AML-193 (cell line): ENCODE measurements around the gene SNX32.
A peak's percentile ranks its signal among the peaks of the same experiment; 100 is the strongest.

ENCODE experiments used
- DNase-seq, 2 experiments: peaks; one replicate each; lab custom pipeline; 2025; lab: John Stamatoyannopoulos, UW

The SNX32 gene

GRCh38 chr11:65868076-65868667 lies 34.4 kb downstream of the SNX32 start:
- DNase-seq, result no peak

DNA sequence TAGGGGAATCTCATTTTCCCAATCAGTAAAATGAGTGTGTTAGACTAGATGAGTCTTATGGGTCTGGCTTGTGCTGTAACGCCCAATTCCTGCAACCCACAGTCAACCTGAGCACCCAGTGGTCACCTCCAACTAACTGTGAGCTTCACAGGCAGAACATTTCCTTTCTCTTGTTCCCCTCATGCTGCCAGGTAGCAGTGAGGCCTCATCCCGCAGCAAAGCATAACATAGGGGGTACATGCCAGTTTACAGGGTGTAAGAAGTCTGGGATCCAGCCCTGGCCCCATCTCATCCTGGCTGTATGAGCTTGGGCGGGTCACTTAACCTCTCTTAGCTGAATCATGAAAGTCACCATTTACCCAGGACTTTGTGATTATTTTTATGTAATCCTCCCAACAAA lies 35.1 kb downstream of the SNX32 start:
- DNase-seq, result no peak

DNA sequence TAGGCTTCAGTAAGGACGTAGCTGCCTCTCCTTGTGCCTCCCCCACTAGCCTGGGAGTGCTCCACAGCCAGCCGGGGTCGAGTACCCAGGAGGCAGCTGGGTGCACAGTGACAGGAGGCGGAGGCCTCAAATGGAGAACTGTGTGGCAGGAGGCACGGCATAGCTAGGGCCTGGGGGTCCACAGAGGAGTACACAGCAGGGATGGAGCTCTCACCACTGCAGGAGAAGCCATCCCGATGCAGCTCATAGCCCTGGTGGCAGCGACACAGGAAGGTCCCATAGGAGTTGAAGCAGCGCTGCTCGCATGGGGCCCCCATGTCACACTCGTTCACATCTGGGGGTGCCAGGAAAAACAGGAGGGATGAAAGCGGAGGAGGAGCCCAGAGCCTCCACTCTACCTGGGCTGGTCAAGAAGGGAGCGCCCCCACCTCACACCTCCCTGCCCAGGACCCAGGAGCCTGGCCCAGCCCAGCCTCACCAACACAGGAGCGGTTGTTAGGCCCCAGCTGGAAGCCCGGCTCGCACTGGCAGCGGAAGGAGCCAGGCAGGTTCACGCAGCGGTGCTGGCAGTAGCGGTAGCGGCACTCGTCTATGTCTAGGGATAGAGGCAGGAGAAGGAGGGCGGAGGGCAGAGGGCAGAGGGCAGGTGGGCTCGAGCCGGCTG lies 36.0 kb downstream of the SNX32 start:
- no peak for DNase-seq

DNA sequence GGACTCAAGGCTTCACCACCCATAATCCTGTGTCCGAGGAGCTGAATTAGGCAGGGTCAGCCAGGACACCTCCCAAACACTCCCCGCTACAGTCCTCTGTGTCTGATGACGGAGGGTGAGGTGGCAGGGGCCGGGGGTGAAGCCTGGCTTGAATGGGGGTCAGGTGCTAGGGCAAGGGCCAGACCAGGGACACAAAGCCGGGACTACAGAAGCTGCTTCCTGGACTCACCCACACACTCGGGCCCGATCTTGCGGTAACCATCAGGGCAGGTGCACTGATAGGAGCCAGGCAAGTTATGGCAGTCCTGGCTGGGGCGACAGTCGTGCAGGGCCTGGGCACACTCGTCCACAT lies 36.5 kb downstream of the SNX32 start:
- DNase-seq, result no peak

DNA sequence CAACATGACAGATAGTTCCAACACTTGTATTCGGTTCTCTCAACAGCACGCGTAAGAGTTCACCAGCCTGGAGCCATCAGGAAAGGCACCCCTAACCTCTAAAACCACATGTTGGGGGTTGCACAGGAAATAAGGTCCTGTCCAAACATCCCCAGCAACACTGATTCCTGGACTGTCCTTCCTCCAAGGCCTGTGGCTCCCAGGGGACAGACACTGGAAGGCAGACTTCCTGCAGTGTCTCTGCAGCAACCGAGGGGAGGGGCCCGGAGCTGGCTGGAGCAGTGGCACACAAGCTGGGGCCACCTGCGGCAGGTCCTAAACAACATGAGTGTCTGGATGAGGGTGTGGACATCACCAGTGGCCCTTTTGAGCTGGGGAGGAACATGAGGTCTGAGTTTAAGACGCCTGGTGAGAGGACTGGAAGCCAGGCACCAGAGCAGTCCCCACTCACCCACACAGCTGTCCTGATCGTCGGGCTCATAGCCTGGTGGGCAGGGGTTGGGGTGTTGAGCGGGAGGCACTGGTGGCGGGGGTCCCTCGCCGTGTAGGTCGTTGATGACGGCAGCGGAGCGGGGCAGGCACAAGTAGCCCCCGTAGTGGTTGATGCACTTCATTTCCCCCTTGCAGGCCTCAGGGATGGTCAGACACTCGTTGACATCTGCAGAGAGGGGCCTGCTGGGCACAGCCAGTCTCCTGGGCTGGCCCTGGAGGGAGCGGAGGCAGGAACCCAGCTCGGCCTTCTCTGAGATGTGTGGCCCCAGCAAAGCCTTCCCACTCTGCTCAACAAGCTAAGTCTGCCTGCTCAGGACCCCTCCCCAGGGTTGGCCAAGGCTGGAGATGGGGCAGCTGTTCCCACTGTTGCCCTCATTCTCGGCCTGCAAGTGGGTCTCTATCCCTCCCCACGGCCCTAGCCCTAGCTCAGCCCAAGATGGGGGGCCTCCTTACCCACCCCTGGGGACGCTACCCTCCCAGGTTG lies 37.2 kb downstream of the SNX32 start:
- DNase-seq, result no peak

DNA sequence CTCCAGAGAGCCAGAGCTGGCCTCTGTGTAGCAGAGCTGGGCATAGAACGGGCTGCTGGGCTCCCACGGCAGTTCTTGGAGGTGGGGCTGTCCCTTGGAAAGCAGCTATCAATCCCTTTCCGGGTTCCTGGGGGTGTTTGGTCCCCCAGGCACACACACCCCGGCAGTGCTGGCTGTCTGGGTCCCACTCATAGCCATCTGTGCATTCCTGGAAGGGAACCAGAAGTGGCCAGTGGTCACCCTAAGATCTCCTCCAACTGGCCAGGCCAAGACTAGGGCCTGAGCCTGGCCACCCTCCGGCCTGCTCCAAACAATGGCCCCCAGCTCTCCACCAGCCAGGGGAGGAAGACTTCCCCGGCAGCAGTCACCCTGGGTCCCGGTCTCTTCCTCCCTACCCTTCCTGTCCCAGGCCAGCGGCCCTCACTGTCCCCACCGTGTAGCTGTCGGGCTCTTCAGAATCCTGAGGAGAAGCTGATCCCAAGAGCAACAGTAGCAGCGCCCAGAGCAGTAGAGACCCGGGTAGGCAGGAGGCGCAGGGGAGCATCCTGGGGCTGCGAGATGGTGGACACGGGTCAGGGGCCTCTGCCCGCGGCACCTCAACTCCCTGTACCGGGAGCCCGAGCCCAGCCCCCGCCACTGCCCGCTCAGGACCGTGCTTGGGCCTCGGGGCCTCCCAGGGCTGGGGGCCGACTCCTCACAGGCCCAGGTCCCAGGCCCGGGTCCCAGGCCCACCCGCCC lies 38.2 kb downstream of the SNX32 start:
- DNase-seq, result no peak

DNA sequence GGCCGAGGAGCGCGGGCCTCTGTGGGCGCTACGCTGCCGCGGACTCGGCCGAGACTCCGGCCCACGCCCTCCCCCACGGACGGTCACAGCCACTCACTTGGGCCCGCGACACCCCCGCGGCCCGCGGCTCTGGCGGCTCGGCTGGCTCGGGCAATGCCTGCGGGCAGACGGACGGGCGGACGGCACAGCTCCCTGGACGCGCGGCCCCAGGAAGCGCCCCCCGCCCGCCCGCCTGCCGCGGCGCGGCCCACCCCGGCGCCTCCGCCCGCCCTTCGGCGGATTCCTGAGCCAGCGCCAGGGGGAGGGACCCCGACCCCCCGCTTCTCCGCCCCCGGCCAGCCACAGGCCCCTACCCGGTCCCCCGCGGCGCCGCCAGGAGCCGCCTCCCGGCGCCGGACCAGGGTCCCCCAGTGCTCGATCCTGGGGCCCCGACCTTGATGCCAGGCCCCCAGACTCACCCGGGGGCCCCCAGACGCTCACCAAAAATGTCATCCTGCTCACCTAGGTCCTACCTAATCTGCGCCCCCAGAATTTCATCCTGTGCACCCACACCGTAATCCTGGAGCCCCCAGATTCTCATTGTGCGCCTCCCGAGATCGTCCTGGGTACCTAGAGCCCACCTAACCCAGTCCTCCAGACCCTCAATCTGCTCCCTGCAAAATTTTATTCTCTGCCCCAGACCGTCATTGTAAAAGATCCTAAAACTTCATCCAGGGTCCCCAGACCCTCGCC lies 39.0 kb downstream of the SNX32 start, which contains the start of gene EFEMP2:
EFEMP2 (minus strand) TSS at position 215 of the 732 bp plus-strand sequence. CDS start 446 bp downstream, outside the sequence.
- DNase-seq, result no peak

- DNase-seq, result peak; percentile 85 to 86
Observed at GRCh38 chr11:65873318-65874156, 39.8 kb downstream of the SNX32 start.

GRCh38 chr11:65879617-65880016 lies 45.9 kb downstream of the SNX32 start, which contains the start of gene CTSW:
TSS of gene CTSW (plus strand) at chr11:65879837. CDS start at chr11:65879855, 18 bp downstream.
- DNase-seq, result no peak

DNA sequence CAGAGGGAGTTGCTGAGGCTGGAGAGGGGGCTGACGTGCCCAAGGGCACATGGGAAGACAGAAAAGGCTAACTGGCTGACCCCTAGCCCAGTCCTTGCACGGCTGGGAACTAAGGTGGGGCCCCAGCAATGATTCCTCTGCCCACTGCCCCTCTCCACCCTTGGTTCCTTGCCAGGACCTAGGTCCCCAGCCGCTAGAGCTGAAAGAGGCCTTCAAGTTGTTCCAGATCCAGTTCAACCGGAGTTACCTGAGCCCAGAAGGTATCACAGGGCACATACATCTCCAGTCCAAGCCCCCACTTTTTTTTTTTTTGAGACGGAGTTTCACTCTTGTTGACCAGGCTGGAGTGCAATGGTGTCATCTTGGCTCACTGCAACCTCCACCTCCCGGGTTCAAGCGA lies 46.3 kb downstream of the SNX32 start:
- DNase-seq, result no peak

GRCh38 chr11:65880844-65881421 lies 47.2 kb downstream of the SNX32 start:
- DNase-seq, result no peak

DNA sequence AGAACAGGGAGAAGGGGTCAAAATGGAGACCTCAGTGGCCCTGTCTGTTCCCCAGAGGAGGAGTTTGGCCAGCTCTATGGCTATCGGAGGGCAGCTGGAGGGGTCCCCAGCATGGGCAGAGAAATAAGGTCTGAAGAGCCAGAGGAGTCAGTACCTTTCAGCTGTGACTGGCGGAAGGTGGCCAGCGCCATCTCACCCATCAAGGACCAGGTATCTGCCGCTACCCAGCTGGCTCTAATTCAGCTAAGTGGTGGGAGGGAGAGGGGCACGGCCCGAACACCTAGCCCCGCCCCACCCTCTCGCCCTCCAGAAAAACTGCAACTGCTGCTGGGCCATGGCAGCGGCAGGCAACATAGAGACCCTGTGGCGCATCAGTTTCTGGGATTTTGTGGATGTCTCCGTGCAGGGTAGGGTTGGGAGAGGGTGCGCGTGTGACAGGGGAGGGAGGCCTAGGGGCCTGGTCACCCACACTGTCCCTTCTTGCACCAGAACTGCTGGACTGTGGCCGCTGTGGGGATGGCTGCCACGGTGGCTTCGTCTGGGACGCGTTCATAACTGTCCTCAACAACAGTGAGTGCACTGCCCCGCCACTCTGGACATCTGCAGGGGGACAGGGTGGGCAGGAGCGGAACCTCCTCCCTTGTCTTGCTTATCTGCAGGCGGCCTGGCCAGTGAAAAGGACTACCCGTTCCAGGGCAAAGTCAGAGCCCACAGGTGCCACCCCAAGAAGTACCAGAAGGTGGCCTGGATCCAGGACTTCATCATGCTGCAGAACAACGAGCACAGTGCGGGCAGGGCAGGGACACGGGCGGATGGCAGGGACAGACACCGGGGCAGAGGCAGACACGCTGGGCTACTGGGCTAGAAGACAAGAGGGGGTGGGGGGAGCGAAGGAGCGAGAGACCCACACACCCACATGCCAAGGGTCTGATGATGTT lies 48.6 kb downstream of the SNX32 start:
- no peak for DNase-seq

DNA sequence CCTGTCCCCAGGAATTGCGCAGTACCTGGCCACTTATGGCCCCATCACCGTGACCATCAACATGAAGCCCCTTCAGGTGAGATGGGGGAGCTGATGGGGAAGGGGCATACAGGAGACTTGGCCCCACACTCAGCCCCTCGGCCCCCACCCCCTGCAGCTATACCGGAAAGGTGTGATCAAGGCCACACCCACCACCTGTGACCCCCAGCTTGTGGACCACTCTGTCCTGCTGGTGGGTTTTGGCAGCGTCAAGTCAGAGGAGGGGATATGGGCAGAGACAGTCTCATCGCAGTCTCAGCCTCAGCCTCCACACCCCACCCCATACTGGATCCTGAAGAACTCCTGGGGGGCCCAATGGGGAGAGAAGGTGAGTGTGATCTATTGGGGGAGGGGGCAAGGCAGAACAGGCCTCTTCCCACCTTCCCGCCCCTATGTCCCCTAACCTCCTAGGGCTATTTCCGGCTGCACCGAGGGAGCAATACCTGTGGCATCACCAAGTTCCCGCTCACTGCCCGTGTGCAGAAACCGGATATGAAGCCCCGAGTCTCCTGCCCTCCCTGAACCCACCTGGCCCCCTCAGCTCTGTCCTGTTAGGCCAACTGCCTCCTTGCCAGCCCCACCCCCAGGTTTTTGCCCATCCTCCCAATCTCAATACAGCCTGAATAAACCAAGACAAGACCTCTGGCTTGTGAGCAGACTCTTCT lies 49.4 kb downstream of the SNX32 start:
- DNase-seq, result no peak

GRCh38 chr11:65883786-65884715 lies 50.3 kb downstream of the SNX32 start:
- no peak for DNase-seq

DNA sequence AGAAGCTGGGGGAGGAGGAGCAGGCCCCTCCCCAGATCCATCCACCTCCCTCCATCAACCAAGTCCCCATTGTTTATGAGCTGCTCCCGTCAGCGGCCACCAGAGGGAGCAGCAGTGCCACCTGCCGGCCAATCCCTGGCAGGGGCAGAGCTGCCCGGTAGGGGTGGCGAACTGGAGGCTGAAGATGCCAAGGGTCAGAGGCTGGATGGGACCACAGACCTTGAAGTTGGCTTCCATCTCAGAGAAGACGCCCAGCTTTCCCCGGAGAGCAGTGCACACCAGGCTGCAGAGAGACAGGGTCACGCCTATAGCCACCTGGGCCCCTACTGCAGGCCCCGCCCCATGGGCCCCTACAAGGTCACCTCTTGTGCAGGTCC lies 50.9 kb downstream of the SNX32 start:
- DNase-seq, result peak; percentile 69 to 70

DNA sequence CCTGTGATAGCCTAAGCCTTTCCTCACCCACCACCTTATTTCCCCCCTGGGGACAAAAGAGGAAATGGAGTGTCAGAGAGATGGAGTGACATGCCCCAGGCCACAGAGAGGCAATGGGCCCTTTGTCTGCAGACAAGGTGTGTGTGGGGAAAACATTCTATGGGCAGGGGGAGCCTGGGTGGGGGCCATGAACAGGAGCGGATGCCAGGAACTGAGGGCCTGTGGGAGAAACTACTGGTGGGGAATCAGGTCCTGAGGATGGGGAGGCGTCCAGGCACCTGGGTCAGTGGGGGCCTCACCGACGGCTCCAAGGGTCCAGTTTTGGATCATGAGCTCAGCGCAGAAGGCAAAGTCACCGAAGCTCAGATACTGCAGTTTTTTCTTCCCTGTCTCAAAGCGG lies 51.5 kb downstream of the SNX32 start:
- DNase-seq, result no peak
